GM18526 (cell line): ENCODE measurements around the gene GLIPR1.

ENCODE experiments used
- POLR2A ChIP-seq: IDR thresholded peaks from 3 replicates; pipeline ENCODE4 v1.6.1; 2011; ENCODE audit not compliant: insufficient read length; ENCODE audit errors: extremely low read depth

Gene GLIPR1

DNA sequence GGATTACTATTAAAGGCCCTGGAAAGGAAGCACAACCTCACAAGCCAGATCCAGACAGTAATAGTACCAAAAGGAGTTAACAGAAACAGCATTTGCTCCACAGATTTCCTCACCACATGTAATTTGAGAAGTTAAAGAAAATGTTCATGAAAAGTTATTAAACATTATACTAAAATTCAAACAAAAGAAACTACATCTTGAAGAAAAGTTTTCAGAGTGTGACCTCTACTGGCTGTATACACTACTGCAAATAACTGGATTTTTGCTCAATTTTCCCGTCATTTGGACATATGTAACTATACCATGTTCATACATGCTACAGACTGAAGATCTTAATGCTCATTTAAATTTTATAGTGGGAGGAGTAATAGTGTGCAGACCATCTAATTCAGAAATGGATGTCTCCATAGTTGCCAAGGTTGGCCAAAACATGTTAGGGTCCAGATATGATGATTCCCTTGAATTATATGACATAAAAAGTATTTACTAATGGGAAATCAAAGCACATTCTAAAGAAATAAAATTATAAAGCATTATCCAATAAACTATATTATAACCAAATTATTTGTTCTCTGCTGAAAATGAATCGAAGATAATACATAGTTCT lies 25.3 kb downstream of the GLIPR1 start:
- no peak for TF ChIP-seq POLR2A

DNA sequence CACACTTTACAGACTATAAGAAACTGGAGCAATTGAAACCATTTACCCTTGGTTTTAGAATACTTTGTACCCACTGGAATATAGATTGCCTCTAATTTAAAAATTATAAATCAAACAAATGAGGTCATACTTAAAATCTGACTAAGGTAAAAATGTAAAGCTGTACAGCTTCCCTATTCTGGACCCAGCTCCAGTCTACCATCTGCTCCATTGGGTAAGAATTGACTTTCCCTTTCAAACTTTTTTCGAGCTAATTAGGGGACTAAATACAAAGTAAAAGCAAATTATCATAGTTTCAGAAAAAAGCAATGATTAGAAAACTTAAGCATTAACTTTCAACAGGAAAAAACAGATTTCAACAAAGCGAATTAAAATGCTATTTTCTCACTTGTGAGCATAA lies 26.5 kb downstream of the GLIPR1 start:
- TF ChIP-seq POLR2A, result no peak

DNA sequence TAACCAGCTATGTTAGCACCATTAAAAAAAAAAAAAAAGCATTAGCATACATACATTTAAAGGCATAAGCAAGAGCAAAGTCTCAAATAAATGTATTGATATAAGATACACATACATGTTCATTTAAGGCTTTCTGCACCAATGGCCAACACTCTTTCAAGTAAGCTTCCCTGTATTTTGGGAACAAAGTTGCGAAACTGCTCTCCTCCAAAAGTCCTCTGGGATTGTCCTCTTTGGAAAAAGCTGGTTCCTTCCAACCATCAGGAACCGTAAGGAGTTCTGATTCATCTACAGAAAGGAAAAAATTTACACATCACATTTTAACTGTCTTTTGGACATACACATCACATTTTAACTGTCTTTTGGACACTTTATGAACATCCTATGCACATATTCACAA lies 27.6 kb downstream of the GLIPR1 start:
- TF ChIP-seq POLR2A, result no peak

DNA sequence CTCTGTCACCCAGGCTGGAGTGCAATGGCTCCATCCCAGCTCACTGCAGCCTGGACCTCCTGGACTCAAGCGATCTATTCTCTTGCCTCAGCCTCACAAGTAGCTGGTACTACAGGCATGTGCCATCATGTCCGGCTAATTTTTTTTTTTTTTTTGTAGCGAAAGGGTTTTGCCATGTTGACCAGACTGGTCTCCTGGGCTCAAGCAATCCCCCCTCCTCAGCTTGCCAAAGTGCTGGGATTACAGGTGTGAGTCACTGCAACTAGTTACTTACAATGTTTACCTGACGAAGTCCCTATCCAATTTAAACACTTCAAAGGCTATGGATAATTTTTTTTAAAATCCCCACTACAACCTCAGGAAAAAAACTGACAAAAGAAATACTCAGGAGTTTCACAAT lies 29.1 kb downstream of the GLIPR1 start:
- TF ChIP-seq POLR2A, result no peak

DNA sequence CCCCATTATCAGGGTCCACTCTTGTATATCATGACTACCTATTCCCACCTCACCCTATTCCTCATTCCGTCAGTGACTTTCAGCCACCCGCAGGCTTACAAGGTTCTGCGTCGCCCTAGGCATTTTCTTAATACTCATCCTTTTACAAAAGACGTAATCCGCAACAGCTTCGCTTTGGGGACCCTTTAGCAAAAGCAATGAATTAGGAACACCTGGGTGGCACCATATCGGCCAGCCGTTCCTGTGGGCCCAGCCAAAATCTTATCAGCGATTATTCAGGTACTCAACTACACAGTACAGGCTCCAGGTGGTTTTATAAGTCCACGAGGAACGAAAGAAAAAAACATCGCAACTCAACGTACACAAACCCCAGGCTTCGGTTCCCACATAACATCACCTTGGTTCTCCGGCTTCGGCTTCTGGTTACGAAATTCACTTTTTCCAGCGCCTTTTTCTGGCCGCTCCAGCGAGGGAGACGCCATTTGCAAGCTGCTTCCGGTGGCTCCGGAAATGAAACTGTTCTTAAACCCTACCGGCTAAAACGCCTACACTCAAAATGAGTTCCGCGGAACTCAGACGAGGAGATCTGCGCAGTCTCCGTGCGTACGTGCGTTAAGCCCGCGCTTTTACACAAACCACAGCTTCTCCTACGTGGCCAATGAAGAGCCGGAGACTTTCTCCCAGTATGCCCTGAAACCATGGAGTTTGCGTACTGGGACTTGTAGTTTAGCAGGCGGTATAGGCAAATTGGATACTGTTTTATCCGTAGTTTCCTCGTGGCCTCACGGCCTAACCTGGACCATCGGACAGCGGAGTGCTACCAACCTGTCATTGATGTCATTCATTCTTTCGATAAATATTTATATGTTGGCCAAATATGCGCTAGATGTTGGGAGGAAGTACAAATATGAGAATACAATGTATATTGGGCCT lies 30.8 kb downstream of the GLIPR1 start, which contains the start of gene KRR1:
Gene KRR1 (minus strand): TSS at position 494 of the 933 bp plus-strand sequence. CDS start 12 bp downstream, at position 482.
- TF ChIP-seq POLR2A, result peak; percentile 66

DNA sequence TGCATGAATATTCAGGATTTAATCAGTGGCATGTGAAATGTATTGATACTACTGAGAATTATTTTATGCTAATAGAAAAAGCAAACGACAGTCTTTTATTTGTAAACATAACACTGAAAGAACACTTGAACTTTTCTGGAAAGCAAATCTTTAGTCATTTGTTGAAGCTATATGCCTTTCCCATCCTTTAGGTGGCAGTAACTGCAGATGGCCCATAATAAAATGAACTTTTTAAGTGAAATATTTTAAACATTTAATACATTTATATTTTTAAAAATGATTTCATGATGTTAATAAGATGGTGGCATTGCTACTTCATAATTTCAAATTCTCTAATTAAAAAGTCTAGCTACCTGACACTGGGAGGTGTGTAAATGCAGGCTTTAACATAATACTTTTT lies 44.7 kb downstream of the GLIPR1 start:
- no peak for TF ChIP-seq POLR2A

DNA sequence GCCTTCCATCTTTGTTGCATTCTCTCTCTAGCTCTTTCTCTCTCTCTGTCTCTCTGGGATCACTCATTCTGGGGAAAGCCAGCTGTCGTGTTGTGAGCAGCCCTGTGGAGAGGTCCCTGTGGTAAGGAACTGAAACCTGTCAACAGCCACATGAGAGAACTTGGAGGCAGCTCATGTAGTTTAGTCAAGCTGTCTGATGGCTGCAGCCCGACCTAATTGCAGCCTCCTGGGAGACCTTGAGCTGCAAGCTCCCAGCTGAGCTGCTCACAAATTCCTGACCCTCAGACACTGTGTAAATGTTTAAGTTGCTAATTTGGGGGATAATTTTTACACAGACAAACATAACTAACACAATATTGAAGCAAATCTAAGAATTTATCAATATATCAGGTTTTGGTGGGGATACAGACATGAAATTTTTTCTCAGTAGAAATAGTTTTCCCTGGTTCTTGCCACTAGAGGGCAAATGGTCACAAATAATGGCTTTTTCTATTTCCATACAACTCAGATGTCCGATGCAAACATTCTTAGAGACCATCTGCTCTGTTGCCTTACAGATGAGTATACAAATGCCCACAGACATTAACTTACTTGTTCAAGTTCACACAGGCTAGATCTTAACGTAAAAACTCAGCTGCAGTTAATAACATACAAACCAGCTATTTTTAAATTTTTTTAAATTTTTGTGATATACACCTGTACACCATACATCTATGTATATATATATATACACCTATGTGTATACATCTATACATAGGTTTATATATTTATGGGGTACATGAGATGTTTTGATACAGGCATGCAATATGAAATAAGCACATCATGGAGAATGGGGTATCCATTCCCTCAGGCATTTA lies 46.3 kb downstream of the GLIPR1 start:
- no peak for TF ChIP-seq POLR2A

DNA sequence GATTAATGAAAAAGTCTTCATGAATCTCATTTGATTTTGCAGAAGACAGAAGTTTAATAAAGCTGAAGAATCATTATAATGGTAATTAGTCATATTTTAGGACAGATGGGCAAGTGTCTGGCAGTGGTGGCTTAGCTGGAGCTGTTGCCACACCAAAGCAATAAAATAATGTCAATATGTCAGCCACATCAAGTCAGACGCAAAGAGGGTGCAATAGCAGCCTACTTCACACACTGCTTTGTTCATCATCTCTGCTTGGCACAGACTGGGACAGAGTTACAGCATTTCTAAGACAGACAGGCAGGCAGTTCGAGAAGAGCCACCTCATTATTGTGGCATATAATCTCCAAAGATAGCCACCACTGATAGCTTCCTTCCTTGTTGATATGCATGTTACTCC lies 47.7 kb downstream of the GLIPR1 start:
- TF ChIP-seq POLR2A, result no peak

DNA sequence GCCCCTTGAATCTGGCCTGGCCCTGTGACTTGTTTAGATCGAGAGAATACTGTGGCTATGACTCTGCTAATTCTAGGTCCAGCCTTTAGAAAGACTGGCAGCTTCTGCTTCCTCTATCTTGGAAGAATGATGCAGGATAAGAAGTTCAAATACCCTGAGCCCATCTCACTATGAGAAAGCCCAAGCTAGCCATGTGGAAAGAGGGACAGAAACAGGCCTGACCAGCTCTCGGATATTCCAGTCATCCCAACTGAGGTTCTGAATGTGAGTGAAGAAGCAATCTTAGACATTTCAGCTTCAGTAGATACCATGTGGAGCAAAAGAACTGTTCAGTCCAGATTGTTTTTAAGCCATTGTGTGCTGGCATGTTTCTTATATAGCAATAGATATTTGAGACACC lies 48.1 kb downstream of the GLIPR1 start:
- no peak for TF ChIP-seq POLR2A

DNA sequence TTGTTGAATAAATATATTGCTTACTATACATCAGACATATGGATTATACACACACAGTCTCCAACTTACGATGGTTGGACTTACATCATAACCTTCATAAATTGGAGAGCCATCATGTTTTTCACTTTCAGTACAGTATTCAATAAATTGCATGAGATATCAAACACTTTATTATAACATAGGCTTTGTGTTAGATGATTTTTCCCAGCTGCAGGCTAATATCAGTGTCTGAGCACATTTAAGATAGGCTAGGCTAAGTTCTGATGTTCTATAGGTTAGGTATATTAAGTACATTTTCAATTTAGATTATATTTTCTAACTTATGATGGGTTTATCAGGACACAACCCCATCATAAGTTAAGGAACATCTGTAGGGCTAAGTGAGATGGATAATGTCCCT lies 48.8 kb downstream of the GLIPR1 start:
- no peak for TF ChIP-seq POLR2A

DNA sequence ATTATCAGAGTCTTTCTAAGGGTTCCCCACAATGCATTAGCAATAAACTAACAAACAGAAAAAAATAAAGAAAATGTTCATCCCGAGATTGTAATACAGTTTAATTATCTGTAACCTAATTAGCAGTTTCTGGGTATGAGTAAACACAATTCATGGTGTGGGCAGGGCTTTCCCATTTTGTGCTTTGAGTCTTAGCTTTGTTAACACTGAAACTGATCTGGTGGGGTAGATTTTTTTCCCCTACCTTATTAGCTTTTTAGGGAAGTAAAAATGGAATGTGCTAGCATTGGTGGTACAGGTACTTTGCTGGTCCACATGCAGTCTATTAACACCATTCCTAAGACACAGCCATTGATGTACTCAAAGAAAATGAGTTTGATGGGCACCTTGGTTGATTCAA lies 49.3 kb downstream of the GLIPR1 start:
- no peak for TF ChIP-seq POLR2A

DNA sequence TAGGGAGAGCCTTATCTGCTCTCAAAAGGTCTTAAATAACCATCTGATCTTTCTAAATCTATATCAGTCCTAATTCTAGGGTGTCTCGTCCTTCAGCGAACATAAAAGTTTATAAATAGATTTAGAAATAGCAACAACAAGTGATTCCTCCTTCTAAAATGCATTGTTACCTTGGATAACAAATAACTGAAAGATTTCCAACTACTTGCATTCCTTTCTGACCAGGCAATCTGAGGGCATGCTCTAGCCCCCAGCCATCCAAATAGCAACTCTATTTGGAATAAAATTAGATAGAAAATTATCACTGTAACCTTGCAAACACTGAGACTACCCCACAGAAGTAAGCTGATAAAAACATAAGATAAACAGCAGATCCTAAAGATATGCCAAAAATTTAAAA lies 52.7 kb downstream of the GLIPR1 start:
- no peak for TF ChIP-seq POLR2A

DNA sequence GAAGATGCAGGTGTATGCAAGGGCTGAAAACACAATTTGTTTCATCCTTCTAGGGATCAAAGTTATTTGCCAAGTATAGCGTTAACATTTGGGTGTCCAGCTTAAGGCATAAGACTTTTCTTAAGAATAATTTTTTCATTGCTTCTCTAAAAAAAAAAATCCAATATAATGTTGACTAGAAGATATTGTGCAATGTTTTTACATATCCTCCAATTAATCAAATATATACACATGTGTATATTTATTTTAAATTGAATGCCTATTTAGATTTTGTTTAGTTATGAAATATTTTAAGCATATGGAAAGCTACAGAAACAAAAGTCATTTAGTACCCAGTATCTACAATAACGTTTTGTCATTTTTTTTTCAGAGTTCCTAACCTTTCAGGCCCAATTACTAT lies 59.3 kb downstream of the GLIPR1 start:
- TF ChIP-seq POLR2A, result no peak

DNA sequence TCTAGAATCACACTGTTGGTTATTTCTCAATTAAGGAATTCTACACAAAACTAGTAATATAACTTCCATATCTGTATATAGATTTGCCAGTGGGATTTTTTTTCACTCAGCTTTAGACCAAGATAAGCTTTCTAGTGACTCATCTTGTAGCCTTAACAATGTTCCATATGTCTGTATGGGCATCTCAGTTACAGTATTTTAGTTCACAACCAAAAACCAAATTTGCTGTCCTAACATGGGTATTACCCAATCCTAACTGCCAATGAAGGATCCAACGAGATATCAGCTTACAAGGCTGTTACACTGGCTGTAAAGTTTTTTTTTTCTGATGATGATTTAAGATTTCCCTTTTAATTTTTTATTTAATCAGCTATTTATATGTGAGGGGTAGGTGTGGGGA lies 62.4 kb downstream of the GLIPR1 start:
- no peak for TF ChIP-seq POLR2A

DNA sequence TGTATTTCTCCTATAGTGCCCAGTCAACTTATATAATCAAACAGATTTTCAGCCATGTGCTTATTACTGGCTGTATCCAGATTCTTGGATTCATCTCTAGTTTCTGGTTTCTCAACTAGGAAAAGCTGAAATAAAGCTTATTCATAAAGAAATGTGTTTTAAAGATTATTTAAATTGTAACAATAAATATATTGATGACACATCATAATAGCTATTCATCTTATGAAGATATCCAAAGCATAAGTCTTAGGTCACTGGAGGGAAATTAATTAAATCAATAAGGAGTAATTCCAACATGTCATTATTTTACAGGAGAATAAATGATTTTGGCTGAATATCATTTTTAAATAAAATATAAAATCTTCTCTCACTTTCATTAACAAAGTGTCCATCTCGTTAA lies 63.0 kb downstream of the GLIPR1 start:
- TF ChIP-seq POLR2A, result no peak

DNA sequence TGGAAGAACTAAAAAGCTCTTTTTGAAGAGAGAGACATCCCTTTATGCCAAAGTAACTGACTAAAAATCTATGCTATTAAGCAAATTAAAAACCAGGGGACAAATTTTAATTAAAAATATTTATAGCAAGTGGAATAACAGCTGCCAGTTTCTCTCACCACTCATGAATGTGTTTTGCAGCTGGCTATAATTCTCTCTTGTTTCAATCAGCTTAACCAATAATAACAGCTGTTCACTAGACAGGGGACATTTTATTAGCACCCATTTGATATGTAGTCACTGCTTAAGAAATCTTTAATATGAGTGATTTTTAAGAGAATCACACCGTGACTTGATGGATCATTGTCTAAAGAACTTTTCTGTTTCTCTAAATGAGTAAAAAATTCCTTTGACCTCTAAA lies 65.1 kb downstream of the GLIPR1 start:
- TF ChIP-seq POLR2A, result no peak
